ENCODE data around the gene USP35.
A peak's percentile ranks its signal among the peaks of the same experiment; 100 is the strongest.

USP35 gene

GRCh38 chr11:78188286-78189173 lies at the start of gene USP35, which contains the start of gene KCTD21:
USP35 (plus strand) TSS chr11:78188919; CDS start chr11:78196246, 7,327 bp downstream.
KCTD21 (minus strand) TSS chr11:78188626; CDS start chr11:78174554, 14,072 bp downstream.
- peak; percentile 93 to 94 for DNase-seq

- peak; percentile 91 to 93 for DNase-seq
These were observed 49.0 kb upstream of the USP35 start, which contains the start of gene ALG8 for GRCh38 chr11:78139422-78140391. ALG8 (minus strand) TSS chr11:78139626; CDS start chr11:78139588, 38 bp downstream.

DNA sequence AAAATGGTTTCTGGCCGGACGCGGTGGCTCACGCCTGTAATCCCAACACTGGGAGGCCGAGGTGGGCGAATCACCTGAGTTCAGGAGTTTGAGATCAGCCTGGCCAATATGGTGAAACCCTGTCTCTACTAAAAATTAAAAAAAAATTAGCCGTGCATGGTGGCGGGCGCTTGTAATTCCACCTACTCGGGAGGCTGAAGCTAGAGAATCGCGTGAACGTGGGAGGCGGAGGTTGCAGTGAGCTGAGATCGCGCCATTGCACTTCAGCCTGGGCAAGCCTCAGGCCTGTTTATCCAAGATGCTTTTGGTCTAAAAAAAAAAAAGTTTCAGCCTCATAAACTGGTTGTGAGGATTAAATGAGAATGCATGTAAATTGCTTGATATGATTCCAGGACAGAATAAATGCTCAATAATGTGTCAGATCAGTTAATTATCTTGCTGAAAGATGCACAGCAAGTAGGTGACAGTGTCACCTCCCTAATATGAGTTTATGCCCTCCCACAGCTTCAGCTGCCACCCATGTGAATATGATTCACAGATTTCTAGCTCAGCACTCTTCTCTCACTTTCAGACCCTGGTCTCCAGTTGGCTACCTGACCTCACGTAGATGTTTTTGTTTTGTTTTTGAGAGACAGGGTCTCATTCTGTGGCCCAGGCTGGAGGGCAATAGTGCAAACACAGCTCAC lies 48.2 kb upstream of the USP35 start:
- DNase-seq = no peak

DNA sequence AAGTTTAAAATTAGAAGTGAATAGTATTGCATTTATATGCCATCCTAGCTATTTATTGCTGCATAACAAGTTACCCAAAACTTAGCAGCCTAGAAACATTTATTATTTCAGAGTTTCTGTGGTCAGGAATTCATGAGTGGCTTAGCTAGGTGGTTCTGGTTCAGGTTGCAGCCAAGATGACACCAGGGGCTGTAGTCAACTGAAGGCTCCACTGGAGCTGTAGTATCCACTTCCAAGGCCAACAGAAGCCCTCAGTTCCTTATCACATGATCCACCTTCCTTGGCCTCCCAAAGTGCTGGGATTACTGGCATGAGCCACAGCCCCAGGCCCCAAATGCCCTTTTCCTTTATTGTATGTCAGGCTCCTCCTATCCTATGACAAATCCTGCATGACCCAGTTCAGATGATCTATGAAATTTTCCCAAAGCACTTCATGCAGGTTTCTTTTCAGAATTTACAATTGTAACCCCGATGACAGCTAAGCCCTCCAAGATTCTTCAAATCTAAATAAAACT lies 43.2 kb upstream of the USP35 start:
- DNase-seq = no peak

GRCh38 chr11:78147807-78148206 lies 40.9 kb upstream of the USP35 start:
- no peak for DNase-seq

DNA sequence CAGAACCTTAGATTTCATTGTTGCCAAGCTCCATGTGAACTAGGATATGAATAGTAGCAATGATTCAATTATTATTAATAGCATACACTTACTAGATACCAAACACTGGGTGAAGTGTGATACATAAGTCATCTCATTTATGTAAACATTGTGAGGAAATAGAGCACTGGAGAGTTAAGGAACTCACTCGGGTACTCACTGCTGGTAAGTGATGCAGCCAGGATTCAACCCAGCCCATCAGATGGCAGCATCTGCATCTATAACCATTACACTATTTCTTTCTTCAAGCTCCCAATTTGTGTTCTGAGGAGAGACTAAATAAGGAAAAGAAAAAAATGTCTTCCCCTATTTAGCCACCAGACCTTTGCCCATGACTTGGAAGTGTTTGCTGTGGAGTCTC lies 39.1 kb upstream of the USP35 start:
- peak in 1 of 2 experiments; percentile 14 for DNase-seq

DNA sequence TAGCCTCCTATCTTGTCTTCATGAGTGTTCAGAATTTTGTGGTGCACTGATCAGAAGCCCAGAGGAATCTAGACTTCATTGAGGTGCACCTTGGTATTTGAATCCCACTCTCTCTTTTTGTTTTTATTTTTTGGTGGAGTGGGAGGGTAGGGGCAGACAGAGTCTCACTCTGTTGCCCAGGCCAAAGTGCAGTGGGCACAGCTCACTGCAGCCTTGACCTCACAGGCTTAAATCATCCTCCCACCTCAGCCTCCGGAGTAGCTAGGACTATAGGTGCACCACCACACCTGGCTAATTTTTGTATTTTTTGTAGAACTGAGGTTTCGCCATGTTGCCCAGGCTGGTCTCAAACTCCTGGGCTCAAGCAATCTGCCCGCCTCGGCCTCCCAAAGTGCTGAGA lies 38.4 kb upstream of the USP35 start:
- DNase-seq = no peak

- DNase-seq = no peak
These were observed 38.0 kb upstream of the USP35 start for GRCh38 chr11:78150754-78151153.

DNA sequence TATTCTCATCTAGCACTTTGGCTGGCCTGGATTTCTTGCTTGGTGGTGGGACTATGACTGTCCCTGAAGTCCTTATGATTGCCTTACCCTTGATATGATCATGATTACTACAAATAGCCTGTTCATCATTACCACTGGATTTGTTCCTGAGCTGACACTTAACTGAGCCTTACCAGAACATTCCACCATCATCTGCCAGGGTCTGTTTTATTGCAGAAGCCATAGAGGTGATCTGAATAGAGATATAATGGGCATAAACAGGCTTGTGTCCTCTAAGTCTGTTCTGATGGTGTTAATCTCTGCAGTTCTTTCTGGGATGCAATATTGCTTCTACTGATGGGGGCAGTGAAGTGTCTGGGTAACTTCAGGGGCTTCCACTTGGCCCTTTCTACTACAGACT lies 36.9 kb upstream of the USP35 start:
- no peak for DNase-seq

DNA sequence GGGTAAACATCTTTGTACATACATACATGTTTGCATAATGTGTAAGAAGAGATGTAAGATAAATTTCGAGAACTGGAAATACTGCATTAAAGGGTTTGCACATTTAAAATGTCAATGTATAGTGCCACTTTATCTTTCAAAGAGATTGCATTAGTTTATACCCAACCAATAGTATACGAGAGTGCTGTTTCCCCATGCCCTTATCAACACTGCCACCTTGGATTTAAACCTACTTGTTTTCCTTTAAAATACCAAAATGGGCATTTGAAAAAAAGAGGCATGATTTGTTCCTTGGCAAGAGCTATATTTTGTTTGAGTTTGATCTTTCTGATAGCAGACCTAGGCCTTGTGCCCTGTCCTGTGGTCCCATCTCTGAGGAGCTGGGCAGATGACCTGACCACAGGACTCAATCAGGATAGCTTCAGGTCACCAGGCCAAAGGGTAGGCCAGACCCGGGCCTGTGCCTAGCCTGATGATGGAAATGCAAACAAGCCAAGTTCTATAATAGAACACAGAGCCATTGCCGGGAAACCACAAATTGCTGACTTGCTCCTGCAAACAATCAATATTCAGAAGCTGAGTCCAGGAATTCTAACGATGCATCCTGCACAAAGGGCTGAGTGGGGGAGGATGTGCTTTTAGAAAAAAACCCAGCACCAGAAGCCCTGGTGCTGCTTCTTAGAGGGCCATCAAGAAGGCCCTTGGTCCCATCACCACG lies 32.4 kb upstream of the USP35 start:
- DNase-seq = no peak

GRCh38 chr11:78158987-78159652 lies 29.6 kb upstream of the USP35 start:
- no peak for DNase-seq

GRCh38 chr11:78160557-78160956 lies 28.2 kb upstream of the USP35 start:
- no peak for DNase-seq

DNA sequence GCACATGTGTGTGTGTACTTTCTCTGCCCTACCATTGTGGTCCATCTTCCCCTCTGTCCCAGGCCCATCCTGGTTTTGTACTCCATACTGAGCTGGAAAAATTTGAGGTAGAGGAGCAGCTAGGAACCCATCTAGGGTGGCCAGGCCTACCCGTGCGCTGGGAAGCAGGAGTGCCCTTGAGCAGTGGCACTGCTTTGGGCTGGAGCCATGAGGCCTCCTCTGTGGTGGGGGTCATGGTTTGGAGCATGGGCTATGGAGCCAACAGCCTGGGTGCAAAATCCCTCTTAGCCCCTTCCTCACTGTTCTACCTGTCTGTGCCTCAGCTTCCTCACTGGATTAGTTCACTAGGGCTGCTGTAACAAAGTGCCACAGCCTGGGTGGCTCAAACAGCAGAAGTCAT lies 27.4 kb upstream of the USP35 start:
- DNase-seq = no peak

GRCh38 chr11:78161962-78162371 lies 26.8 kb upstream of the USP35 start:
- no peak for DNase-seq

DNA sequence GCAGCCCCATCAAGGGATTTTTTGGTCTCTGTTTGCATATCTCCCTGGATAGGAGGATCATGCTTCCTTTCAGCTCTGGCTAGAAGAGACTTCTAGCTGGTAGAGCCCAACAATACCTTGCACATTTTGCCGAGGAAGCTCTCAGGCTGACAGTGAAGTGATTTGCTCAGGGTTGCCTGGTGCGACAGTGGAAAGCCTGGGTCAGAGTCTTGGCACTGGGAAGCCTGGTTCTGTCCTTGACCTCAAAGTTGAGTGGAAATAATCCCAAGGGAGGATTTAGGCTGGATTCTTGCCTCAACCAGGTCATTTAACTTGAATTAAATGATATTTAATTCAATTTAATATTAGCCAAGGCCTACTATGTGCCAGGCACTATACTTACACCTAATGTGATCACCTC lies 24.9 kb upstream of the USP35 start:
- no peak for DNase-seq

- DNase-seq = no peak
These were observed 24.2 kb upstream of the USP35 start for GRCh38 chr11:78164471-78164870.

GRCh38 chr11:78166855-78167469 lies 21.8 kb upstream of the USP35 start:
- no peak for DNase-seq

DNA sequence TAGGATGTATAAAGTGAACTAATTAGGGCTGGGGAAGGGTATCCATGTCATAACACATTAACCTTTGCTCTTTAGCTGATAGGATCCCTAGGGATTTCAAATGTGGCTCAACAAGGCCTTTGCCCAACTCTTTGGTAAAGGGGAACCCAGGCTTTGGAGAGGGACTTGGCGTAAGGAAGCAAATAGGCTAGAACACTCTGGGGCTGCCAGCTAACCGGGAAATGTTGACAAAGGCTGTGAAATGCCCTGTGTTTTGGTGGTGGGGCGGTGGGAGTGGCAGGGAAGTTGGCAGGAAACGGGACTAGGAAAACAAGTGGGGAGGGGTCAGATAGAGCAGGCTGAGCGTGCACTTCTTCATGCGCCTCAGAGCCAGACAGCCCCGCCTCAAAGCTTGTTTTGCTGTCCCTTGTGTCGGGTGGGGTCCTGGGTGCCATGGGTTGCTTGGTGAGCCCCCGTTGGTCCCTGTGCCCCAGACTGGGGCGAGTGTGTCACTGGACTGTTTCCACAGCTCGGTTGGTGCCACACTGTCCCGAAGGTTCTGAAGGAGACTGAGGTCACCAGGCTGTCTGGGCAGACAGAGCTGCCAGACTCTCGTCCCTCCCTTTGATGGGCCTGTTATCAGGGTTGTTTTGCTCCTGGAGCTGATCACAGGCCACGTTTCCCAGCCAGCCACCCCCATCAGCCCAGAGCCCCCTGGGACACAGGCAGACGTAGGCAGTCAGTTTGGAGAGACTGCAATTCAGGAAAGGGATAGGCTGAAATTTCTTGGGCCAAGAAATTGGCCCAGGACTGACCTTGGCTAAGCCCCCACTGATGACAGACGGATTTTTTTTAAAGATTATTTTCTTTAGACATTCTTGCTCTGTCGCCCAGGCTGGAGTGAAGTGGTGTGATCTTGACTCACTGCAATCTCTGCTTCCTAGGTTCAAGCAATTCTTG lies 19.9 kb upstream of the USP35 start:
- DNase-seq = no peak

DNA sequence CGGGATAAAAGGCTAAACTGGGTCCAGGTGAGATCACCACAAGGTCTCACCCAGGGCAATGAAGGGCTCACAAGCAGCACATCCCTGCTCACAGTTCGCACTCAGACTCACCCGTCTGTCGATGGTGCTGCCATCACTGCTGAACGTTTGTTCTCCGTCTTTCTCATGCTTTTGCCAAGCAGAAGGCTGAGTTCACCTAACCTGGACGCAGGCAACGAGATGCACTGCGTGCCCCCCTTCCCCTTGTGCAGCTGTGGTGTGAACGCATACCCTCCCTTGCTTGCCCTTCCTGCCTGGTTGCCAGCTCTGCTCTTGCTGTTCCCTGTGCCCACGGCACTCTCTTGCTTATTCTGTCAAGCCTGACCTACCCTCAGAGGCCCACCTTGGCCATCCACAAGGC lies 18.3 kb upstream of the USP35 start:
- no peak for DNase-seq

Measured in AML-193 (cell line).